TTC549 (cell line): ENCODE data around the gene FFAR2.
"Not testable (repeated sequence)": the region's sequence is repeated elsewhere in the genome, so short reads cannot be mapped to it uniquely, and the experiment has no call there.

Source experiments
- FAIRE-seq: peaks from 2 replicates; lab custom pipeline; 2012; peaks lifted over from hg19 to GRCh38; lab: Jason Lieb, UNC

The FFAR2 gene

DNA sequence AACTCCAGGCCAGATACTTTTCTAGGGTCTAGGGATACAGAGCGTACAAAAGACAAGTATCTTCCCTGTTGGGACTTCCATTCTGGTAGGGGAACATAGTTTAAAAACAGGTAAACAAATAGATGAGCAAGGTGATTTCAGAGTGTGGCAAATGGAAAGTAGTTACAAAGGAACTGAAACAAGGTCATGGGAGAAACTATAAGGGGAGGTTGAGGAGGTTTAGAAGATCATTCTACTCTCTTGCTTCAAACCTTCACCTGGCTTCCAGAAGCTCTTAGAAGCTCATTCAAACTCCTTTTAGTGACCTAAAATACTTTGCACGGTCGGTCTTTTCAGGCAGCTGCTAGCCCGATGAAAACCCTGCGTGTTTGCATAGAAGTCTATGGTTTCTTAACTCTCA lies 9.1 kb downstream of the FFAR2 start:
- no peak for FAIRE-seq

DNA sequence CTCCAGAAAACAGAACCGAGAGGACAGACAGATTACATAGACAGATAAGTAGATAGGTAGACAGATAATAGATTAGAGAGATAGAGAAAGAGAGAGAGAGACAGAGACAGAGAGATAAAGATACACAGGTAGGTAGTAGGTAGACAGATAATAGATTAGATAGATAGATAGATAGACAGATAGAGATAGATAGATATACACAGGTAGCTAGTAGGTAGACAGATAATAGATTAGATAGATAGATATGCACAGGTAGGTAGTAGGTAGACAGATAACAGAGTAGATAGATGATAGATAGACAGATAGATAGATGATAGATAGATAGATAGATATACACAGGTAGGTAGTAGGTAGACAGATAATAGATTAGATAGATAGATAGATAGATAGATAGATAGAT lies 10.1 kb downstream of the FFAR2 start:
- FAIRE-seq, result no peak

DNA sequence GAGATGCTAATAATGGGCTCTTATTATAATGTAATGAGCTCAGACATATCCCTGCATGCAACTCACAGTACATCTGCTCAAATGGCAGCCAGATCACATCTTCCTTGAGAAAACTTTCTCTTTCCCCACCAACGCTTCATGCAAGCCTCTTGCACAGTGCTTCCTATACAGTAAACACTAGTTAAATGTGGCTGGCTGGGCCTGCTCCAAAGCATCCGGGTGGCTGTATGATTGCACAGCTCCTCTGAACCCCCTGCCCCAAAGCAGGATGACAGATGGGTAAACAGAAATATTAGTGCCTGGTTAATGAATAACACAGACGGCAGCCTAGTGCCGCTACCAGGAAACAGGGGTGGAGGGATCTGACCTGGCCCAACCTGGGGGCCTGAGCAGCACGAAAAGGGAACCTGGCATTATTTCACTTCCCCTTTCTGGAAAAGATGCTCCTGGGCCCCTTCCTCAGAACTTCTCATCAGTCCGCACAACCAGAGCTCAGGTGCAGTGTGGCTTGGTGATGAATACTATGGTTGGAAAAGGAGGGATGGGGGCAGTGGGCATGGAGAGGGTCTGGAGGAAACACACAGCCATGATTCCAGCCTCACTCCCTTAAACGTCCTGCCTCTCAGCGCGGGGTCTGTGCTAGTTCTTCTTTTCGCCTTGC lies 10.8 kb downstream of the FFAR2 start:
- no peak for FAIRE-seq

DNA sequence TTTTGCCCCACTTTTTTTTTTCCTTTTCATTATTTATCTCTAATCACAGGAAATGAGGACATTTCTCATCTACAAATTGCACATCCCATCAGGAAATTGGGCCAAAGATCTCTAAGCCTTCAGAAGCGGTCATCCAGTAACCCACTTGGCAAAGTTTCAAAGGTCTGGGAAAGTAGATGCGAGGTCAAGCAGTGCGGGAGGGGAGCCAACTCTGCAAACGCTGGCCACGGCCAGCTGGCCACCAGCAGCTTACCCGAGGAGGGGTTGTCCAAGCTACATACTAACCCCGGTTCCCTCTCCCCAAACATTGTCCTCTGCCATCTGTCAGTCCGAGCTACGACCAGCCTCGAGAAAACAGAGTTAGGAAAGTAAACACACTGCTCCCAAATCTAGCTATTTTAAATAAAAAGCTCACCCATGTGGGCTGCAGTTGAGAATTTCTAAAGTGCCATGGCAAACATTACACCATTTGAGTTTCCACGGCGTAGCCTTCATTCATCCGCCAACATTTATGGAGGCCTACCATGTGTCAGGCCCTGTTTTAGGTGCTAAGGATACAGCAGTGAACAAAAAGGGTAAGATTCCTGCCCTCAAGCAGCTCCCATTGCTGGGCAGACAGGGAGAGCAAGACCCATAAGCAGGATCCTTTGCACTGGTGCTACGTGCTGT lies 11.5 kb downstream of the FFAR2 start:
- FAIRE-seq, result no peak

DNA sequence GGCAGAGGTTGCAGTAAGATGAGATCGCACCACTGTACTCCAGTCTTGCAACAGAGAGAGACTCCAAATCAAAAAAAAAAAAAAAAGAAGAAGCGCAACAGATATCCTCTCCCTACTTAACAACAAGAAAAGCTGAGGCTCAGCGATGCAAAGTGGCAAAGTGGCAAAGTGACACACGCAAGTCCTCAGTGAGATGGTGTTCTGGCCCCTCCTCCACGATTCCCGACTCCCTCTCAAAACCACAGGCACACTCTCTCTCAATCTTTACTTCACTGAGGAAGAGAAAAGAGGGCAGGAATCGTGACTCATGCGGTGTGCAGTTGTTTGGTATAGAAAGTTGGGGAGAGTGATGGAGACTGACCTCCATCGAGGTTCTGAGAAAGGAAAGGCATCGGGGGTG lies 12.6 kb downstream of the FFAR2 start:
- no peak for FAIRE-seq

DNA sequence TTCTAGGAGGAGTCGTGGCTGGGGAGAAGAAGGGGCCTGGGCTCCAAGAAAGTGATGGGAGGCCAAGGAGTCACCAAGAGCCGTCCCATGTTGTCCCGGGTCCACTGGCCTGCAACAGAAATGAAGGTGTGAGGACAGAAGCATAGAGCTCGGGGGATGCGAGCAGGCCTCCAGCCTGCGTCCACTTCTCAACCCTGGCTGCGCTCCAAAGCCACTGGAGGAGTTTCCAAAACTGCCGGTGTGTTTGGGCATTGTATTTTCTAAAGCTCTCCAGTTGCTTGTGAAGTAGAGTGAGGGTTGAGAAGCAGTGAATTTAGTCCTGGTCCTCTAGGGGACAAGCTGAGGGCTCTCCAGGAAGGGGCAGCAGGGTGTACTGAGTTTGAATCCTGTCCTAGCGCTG lies 13.0 kb downstream of the FFAR2 start:
- FAIRE-seq, result no peak

DNA sequence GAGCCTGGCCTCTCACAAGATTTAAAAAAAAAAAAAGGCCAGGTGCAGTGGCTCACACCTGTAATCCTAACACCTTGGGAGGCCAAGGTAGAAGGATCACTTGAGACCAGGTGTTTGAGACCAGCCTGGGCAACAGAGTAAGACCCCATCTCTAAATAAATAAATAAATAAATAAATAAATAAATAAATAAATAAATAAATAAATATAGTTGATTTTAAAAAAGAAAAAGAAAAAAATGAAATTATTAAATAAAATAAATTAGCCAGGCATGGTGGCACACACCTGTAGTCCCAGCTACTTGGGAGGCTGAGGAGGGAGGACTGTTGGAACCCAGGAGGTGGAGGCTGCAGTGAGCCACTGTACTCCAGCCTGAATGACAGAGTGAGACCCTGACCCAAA lies 13.7 kb downstream of the FFAR2 start:
- FAIRE-seq, result not testable (repeated sequence)

DNA sequence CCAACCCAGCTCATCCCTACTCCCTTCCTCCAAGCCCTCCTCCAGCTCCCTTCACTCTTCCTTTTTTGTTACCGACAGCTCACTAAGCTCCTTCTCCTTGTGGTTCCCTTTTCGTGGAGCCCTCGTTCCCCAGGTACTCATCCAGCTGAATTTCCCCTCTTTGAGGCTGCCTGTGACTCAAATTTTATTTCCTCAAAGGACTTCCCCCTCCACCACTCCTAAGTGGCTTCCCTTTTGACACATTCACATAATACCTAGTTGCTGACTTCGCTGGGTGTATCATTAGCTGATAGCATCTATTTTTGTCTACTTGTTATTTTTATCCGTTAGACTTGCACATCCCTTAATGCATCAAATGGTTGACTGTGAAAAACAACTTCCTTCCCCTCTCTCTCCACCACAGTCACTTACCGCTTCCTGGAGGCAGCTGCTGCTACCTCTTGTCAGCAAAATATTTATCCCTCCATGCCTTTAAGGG lies 14.5 kb downstream of the FFAR2 start:
- no peak for FAIRE-seq

DNA sequence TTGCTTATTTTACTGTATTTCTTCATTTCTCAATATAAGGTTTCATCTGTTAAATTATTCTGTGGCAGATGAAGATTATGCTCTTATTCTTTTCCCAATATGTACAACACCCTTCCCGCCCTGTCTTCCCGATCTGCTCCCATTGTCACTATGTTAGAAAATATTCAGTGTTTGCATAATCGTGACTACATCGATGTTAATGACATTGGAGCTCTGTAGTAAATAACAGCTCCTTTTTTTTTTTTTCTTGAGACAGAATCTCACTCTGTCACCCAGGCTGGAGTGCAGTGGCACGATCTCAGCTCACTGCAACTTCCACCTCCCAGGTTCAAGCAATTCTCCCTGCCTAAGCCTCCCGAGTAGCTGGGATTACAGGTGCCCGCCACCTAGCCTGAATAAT lies 14.9 kb downstream of the FFAR2 start:
- not testable (repeated sequence) for FAIRE-seq

DNA sequence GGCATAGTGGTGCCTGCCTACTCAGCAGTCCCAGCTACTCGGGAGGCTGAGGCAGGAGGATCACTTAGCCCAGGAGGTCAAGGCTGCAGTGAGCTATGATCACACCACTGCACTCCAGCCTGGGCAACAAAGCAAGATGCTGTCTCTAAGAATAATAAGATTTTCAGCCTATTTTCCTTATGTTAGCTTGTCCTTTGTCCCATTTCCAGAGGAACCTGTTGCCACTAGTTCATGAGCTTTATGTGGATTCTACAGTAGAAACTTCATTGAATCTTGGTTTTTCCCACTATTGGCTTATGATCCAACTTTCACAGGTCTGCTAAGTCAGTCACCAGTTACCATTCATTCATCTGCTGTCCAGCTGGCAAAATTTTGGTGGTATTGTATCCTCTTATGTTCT lies 18.2 kb downstream of the FFAR2 start:
- no peak for FAIRE-seq

DNA sequence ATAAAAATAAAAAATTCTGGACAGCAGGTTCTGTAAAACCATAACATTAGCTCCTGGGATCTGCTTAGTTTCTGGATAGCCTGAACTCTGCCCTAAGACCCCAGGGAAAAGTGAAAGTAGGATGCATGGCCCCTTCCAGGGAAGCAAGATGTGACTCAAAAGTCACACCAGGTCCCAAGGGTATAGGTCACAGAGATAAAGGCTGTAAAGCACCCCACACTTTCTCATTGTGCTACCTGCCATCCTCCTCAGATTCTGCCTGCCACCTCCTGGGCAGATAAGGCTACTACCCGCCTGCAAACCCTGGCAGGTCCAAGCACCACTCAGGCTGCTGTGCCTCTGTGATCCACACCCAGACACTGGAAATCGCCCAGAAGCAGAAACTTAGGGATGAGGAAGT lies 20.6 kb downstream of the FFAR2 start:
- FAIRE-seq, result no peak

DNA sequence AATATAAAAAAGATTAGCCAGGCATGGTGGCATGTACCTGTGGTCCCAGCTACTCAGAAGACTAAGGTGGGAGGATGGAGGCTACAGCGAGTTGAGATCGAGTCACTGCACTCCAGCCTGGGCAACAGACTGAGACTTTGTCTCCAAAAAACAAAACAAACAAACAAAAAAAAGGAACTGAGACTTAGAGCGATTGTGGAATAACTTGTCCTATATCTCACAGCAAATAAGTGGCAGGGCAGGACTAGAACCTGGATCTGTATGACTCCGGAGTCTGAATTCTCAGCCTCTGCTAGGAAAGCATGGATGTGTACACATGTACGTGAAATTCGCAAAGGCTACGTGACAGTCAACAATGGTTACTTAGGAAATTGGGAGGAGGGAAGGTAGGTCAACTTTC lies 22.1 kb downstream of the FFAR2 start:
- no peak for FAIRE-seq

DNA sequence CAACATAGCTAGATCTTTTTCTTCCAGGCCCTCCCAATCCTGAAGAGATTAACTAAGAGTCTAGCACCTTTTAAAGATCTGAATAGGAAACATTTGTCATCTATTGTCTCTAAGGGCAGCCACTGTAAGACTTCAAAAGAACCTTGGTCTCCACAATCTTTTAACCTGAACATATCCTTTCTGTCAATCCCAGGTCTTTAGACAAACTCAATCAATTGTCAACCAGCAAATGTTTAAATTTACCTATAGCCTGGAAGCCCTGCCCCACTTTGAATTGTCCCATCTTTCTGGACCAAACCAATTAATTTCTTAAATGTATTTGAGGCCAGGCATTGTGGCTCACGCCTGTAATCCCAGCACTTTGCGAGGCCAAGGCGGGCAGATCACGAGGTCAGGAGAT lies 23.0 kb downstream of the FFAR2 start:
- not testable (repeated sequence) for FAIRE-seq

DNA sequence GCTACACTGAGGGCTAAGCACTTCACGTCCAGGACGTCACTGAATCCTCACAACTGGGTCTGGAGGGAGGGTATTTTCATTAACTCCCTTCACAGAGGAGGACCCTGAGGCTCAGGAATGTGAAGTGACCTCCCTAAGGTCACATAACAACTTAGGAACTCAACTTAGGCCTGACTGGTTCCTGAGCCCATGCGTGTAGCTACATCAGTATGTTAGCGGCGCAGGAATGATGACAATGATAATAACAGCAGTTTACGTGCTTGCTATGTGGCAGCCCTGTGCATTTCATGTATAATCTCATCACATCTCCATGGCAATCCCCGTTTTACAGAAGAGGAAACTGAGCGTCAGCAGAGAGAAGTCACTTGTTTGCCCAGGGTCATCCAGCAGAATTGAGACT lies 23.9 kb downstream of the FFAR2 start:
- no peak for FAIRE-seq

DNA sequence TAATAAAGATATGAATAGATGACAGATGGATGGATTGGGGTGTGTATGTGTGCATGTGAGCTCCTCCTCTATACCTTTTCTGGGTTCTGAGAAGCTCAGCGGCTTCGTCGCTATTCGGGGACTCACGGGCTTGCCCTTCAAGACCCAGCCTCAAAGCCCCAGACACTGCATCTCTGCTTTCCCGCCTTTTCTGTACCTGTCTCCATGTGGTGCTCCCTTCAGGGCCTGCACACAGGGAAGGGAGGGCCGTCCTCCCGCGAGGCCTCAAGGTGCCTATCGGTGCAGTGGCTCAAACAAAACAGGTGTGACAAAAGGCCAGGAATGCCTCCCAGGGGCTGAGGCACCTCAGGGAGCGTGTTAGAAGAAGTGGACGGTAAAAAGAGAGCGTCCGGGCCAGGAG lies 26.0 kb downstream of the FFAR2 start:
- no peak for FAIRE-seq

DNA sequence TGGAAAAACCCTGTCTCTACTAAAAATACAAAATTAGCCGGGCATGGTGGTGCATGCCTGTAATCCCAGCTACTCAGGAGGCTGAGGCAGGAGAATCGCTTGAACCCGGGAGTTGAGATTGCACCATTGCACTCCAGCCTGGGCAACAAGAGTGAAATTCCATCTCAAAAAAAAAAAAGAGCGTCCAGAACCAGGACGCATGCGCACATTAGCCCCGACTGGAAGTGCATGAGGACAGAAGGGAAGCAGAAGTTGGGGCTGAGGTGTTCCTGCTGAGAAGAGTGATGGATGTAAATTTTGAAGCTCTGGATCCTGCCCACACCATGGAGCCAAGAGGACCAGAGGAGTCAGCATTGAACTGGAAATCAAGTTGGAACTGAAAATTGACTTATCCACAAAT lies 26.5 kb downstream of the FFAR2 start:
- FAIRE-seq, result not testable (repeated sequence)

DNA sequence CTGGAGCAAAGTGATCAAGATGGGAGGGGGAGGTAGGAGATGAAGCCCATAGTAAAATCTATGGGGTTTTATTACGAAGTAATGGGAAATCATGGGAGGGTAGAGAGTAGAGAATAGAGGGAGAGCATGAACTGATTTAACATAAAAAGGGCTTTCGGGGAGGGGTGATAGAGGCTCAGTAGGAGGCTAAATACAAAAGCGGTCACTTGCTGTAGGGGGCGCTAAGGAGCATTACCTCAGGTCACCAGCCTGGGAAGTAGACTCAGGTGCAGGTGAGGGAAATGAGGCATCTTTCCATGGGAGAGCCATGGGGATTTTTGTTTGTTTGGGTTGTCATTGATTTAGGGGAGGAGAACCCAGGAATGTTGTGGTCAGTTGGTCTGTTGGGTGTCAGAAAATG lies 28.1 kb downstream of the FFAR2 start:
- no peak for FAIRE-seq

DNA sequence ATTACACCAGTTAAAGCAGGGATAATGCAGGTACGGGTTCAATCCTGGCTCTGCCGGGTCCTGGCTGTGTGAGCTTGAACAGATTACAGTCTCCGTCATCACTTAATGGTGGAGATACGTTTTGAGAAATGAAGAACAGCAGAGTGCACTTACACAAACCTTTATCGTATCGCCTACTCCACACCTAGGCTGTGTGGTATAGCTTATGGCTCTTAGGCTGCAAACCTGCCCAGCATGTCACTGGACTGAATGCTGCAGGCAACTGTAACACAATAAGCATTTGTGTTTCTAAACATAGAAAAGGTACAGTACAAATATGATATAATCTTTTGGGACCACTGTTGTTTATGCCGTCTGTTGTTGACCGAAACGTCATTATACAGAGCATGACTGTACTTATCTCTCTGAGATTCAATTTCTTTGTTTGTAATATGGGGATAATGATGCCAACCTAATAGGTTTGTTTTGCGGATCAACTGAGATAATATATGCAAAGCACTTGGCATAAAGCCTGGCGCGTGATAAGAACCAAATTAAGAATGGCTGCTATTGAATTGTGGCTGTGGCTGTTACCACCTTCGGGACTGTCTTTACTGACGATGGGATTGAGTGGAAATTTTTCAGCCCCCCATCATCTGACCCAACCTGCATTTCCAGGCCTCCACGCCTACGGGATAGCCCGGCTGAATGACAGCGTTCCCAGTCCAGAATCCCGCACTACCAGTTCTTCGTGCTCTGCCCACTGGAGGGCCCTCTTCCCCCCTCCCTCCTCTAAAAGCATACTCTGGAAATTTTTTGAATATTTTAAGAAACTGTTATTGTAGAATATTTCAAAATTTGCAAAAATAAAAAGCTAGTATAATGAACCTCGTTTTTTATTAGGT lies 31.0 kb downstream of the FFAR2 start:
- FAIRE-seq, result no peak

DNA sequence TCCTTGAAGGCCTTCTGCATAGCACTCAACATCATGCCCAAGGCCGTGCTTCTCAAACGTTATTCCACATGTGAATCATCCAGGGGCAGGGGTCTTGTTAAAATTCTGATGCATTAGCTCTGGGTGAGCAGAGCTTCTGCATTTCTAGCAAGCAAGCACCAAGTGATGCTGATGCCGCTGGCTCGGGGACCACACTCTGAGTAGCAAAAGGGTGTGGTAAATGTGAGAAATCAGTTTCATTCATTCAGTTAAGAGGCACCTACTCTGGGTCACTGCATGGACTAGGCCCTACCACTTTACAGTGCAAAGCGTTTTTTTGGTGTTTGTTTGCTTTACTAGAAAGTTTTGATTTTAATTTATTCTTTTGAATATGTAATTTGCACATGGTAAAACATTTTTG lies 35.0 kb downstream of the FFAR2 start:
- no peak for FAIRE-seq

DNA sequence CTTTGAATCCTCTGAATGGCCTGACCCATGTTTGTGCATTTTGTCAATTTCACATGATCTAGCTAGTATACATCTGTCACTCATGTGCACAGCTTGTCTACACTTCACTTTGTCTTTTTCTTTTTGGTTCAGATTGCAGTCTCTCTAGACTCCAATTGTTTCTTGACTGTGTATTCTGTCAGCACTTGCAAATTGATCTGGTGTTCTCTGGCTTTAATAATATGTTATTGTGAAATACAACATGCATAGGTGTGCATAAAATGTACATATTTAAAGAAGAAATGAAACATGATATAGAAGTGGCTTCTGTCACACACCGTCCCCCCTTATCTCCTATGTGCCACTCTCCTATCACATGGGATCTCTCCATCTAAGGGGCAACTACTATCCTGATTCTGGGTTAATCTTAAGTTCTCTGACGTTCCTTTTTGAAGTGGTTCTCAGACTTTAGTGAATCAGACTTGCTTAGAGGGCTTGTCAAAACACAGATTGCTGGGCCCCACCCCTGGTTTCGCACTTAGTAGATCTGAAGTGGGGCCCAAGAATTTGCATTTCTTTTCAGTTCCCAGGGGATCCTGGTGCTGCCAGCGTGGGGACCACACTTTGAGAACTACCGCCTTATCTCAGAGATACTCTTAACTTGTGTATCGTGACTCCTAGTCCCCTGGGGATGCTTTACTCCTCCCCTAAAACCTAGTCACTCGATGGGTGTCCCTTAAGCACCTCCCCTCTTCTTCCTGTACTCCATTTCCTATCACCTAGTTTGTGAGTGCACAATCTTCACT lies 36.4 kb downstream of the FFAR2 start:
- no peak for FAIRE-seq

DNA sequence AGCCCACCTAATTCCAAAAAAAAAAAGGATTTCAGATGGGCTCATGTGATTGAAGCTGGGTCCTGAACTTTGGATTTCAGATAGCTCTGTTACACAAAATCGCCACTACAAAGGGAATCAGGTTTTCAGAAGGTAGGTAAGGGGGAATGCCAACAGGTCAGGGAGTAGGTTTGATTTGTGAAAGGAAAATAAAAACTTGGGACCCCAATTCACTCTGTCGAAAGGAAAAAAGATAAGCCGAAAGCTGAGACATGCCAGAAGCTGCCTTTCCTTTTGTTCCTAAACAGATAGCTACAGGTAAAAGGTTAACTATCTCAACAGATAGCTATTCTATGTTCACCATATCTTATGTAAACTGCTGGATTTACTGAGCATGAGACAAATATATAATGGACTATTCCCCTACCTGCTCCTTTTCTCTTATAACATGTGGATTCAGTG lies 38.2 kb downstream of the FFAR2 start:
- no peak for FAIRE-seq

DNA sequence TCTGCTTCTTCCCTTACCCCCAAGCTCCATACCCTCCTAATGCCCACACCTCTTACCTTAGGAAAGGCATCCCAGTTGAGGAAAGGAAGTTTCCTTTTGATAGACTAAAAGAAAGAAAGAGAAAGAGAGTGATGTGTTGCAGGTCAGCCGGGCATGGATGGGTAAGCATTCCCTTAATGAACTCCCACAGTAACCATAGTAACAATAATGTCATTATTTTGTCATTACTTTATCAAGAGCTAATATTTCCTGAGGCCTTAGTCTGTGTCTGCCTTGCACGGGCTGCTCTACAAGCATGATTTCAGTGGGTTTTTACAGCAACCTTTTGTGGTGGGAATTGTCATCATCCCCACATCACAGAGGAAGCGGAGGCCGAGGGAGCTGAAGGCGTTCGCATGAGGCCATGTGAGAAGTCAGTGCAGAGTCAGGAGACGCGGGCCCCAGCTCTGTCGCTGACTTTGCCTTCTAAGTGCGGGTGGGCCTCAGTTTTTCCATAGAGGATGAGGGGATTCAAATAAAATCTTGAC lies 39.7 kb downstream of the FFAR2 start:
- FAIRE-seq, result no peak
